ENCODE results near the gene TSHZ3. TPM values are rescaled to one million over a fixed set of nuclear protein-coding genes. Genes with fewer than 3 reads are reported as not detected.
A peak's percentile ranks its signal among the peaks of the same experiment; 100 is the strongest.

The TSHZ3 gene
- total and polyA plus RNA-seq, 4 donors: 1.9 to 12.9 (median 7.0) TPM

- H3K4me3 ChIP-seq: no peak overlapping the region
- no peaks in the 10 kb centered on the region for H3K36me3 ChIP-seq (ENCODE audit: control insufficient read depth in 4 of 4, insufficient read depth in 4 of 4, low read length in 4 of 4)
- peaks cover 0 to 4% (median 0%) of the 10 kb centered on the region in 5 donors for H3K4me1 ChIP-seq (ENCODE audit: control insufficient read depth in 5 of 5, insufficient read depth in 5 of 5, low read length in 5 of 5)
- ATAC-seq (ENCODE audit: insufficient read depth, low FRiP score): peak; percentile 59
- peak; percentile 42 to 78 (median 71) for DNase-seq
- WGBS, 2 donors: 44 to 54% methylated on average over 4 of the region's 4 CpGs
- no peaks in the 10 kb centered on the region for H3K27me3 ChIP-seq (ENCODE audit: control insufficient read depth in 3 of 3, insufficient read depth in 3 of 3, low read length in 2 of 3)
- no peak for TF ChIP-seq CTCF (IDR thresholded peaks at IDR 0.05; ENCODE audit: control extremely low read depth, extremely low read depth)
- no peak overlapping the region for H3K9ac ChIP-seq (ENCODE audit: insufficient read depth in 1 of 2, low read length in 2 of 2)
- H3K27ac ChIP-seq (ENCODE audit: low read depth in 1 of 2, low read length in 1 of 2): no peak overlapping the region
- H3K9me3 ChIP-seq (ENCODE audit: control insufficient read depth in 4 of 4, insufficient read depth in 3 of 4, low read length in 3 of 4): peaks cover 0 to 2% (median 0%) of the 10 kb centered on the region in 4 donors
Observed at GRCh38 chr19:31378404-31378803, 29.2 kb upstream of the TSHZ3 start.

DNA sequence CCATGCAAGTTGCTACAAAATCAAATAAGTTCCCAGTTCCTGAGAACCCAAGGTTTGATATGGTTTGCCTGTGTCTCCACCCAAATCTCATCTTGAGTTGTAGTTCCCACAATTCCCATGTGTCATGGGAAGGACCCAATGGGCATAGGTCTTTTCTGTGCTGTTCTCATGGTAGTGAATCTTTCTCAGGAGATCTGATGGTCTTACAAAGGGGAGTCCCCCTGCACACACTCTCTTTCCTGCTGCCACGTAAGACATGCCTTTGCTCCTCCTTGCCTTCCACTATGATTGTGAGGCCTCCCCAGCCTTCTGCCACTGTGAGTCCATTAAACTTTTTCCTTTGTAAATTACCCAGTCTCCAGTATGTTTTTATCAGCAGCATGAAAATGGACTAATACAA is 28.5 kb upstream of the TSHZ3 start:
- Histone ChIP-seq H3K27ac (ENCODE audit: low read depth in 1 of 2, low read length in 1 of 2) (no peak overlapping the region), H3K9ac (ENCODE audit: insufficient read depth in 1 of 2, low read length in 2 of 2) (no peak overlapping the region), H3K36me3 (ENCODE audit: control insufficient read depth in 4 of 4, insufficient read depth in 4 of 4, low read length in 4 of 4) (peaks cover 0 to 2% (median 0%) of the 10 kb centered on the region in 4 donors), H3K27me3 (ENCODE audit: control insufficient read depth in 3 of 3, insufficient read depth in 3 of 3, low read length in 2 of 3) (no peaks in the 10 kb centered on the region), H3K9me3 (ENCODE audit: control insufficient read depth in 4 of 4, insufficient read depth in 3 of 4, low read length in 3 of 4) (peaks cover 0 to 2% (median 0%) of the 10 kb centered on the region in 4 donors), H3K4me1 (ENCODE audit: control insufficient read depth in 5 of 5, insufficient read depth in 5 of 5, low read length in 5 of 5) (peaks cover 0 to 4% (median 0%) of the 10 kb centered on the region in 5 donors), H3K4me3 (no peak overlapping the region)
- WGBS, 2 donors: 67 to 95% methylated on average over 1 of the region's 1 CpG
- no peak for TF ChIP-seq CTCF (IDR thresholded peaks at IDR 0.05; ENCODE audit: control extremely low read depth, extremely low read depth)
- no peak for DNase-seq
- ATAC-seq (ENCODE audit: insufficient read depth, low FRiP score): no peak

DNA sequence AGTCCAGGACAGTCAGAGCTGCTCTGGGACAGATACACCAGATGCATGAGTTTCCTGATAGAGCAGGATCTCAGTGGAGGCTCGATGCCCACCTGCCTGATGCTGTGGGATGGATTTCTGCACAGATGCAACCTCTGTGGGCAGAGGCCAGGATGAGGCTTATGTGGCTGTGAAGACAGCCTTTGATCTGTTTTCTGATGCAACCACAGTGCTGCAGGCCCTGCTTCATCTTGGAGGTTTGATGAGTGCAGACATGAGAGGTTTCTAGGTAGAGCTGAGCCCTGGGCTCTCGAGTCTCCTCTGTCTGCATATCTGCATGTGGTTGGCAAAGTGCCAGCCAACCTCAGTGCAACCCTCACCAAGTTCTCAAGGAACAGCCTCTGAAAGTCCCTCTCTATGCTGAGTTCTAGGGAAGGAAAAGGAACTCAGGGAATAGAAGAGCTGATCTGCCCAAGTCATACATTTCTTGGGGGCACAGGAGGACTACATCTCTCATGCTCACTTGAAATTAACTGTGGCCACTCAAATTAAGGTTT is 23.1 kb upstream of the TSHZ3 start:
- 62 to 72% methylated on average over 2 of the region's 2 CpGs for WGBS, 2 donors

More for the DNA sequence above, 23.1 kb upstream of the TSHZ3 start:
- H3K9ac ChIP-seq (ENCODE audit: insufficient read depth in 1 of 2, low read length in 2 of 2): no peak overlapping the region
- H3K4me1 ChIP-seq (ENCODE audit: control insufficient read depth in 5 of 5, insufficient read depth in 5 of 5, low read length in 5 of 5): no peaks in the 10 kb centered on the region
- H3K27me3 ChIP-seq (ENCODE audit: control insufficient read depth in 3 of 3, insufficient read depth in 3 of 3, low read length in 2 of 3): no peaks in the 10 kb centered on the region
- DNase-seq: no peak
- no peak overlapping the region for H3K4me3 ChIP-seq
- peaks cover 0 to 6% (median 0%) of the 10 kb centered on the region in 4 donors for H3K9me3 ChIP-seq (ENCODE audit: control insufficient read depth in 4 of 4, insufficient read depth in 3 of 4, low read length in 3 of 4)
- H3K27ac ChIP-seq (ENCODE audit: low read depth in 1 of 2, low read length in 1 of 2): no peak overlapping the region
- peaks cover 0 to 6% (median 0%) of the 10 kb centered on the region in 4 donors for H3K36me3 ChIP-seq (ENCODE audit: control insufficient read depth in 4 of 4, insufficient read depth in 4 of 4, low read length in 4 of 4)
- no peak for ATAC-seq (ENCODE audit: insufficient read depth, low FRiP score)
- TF ChIP-seq CTCF (IDR thresholded peaks at IDR 0.05; ENCODE audit: control extremely low read depth, extremely low read depth): no peak

All from lung (tissue), 12 donors.